OCI-LY3 (cell line): ENCODE data around the gene WWTR1.

Experiments
- H2AFZ ChIP-seq: fragments of 200-600, 300-600 bp; shearing (Covaris generic); 2 replicates; pipeline ENCODE4 v1.6.0; 2014; ENCODE audit warnings: antibody characterized with exemption, low read depth, low read length
- H3K27ac ChIP-seq: fragments of 200-600, 300-600 bp; sonication (generic); 2 replicates; pipeline ENCODE4 v1.5.1; 2014; ENCODE audit warnings: mild to moderate bottlenecking, low read length, moderate library complexity, mixed read lengths
- H3K27me3 ChIP-seq: fragments of 200-600, 300-600 bp; sonication (generic); 2 replicates; pipeline ENCODE4 v1.6.1; 2014; ENCODE audit warnings: low read depth, low read length, mixed read lengths
- H3K36me3 ChIP-seq: fragments of 200-600, 300-600 bp; sonication (generic); replicated peaks from 2 replicates; pipeline ENCODE3; 2014; ENCODE audit warnings: low read depth, low read length, mixed read lengths
- H3K4me1 ChIP-seq: fragments of 300-600, 200-600 bp; sonication (generic); 2 replicates; pipeline ENCODE4 v1.6.1; 2014; ENCODE audit warnings: low read length, mixed read lengths
- H3K4me2 ChIP-seq: fragments of 200-600, 300-600 bp; sonication (generic); 2 replicates; pipeline ENCODE4 v1.6.1; 2014; ENCODE audit warnings: low read length, mixed read lengths
- H3K4me3 ChIP-seq: fragments of 300-600, 200-600 bp; sonication (generic); 2 replicates; pipeline ENCODE4 v1.5.1; 2014; ENCODE audit warnings: antibody characterized with exemption, mild to moderate bottlenecking, low read length, moderate library complexity
- H3K79me2 ChIP-seq: fragments of 300-600, 200-600 bp; shearing (Covaris generic); 2 replicates; pipeline ENCODE4 v1.6.1; 2014; ENCODE audit warnings: mild to moderate bottlenecking, low read length, mixed read lengths
- H3K9ac ChIP-seq: fragments of 300-600, 200-600 bp; shearing (Covaris generic); 2 replicates; pipeline ENCODE4 v1.6.0; 2014; ENCODE audit warnings: mild to moderate bottlenecking, low read length, moderate library complexity
- H3K9me3 ChIP-seq: fragments of 200-600, 300-600 bp; shearing (Covaris generic); 2 replicates; pipeline ENCODE4 v1.6.1; 2014; ENCODE audit warnings: low read length, mixed read lengths; ENCODE audit not compliant: insufficient read depth
- H4K20me1 ChIP-seq: fragments of 200-600, 300-600 bp; sonication (generic); 2 replicates; pipeline ENCODE4 v1.6.1; 2016; ENCODE audit warnings: low read length, mixed read lengths; ENCODE audit not compliant: insufficient read depth
- CTCF ChIP-seq: fragments of 200-600, 300-600 bp; sonication (generic); IDR thresholded peaks from 2 replicates; pipeline ENCODE4 v1.5.1; 2014; ENCODE audit warnings: antibody characterized with exemption, low read length, low read depth
- EZH2phosphoT487 ChIP-seq: fragments of 200-600 bp; shearing (Covaris generic); IDR thresholded peaks from 2 replicates; pipeline ENCODE4 v1.6.1; 2018; ENCODE audit warnings: antibody characterized with exemption, mixed run types, low read depth

WWTR1 gene

GRCh38 chr3:149582395-149582794, 75.4 kb downstream of the WWTR1 start:
- Histone ChIP-seq H3K4me3 (no peak overlapping the region), H3K9ac (no peak overlapping the region), H3K27me3 (peaks cover 7% of the 10 kb centered on the region; the same call in 1 of the 2 replicates), H3K9me3 (no peaks in the 10 kb centered on the region), H2AFZ (no peak overlapping the region), H3K4me2 (no peak overlapping the region), H3K36me3 (no peaks in the 10 kb centered on the region), H3K4me1 (peaks cover 4% of the 10 kb centered on the region; the same call in 1 of the 2 replicates), H3K79me2 (no peaks in the 10 kb centered on the region), H4K20me1 (no peaks in the 10 kb centered on the region), H3K27ac (no peak overlapping the region)
- no peak for TF ChIP-seq EZH2phosphoT487

GRCh38 chr3:149581681-149582370, 76.0 kb downstream of the WWTR1 start:
- no peak overlapping the region for H3K4me2 ChIP-seq
- no peak overlapping the region for H3K27ac ChIP-seq
- H3K27me3 ChIP-seq, result peaks cover 5% of the 10 kb centered on the region; the same call in 1 of the 2 replicates
- no peaks in the 10 kb centered on the region for H3K79me2 ChIP-seq
- H3K4me3 ChIP-seq, result no peak overlapping the region
- no peak for TF ChIP-seq EZH2phosphoT487
- TF ChIP-seq CTCF, result no peak
- H4K20me1 ChIP-seq, result no peaks in the 10 kb centered on the region
- H2AFZ ChIP-seq, result no peak overlapping the region
- H3K9me3 ChIP-seq, result no peaks in the 10 kb centered on the region
- H3K4me1 ChIP-seq, result peaks cover 4% of the 10 kb centered on the region; the same call in 1 of the 2 replicates
- H3K36me3 ChIP-seq, result no peaks in the 10 kb centered on the region
- H3K9ac ChIP-seq, result no peak overlapping the region

GRCh38 chr3:149581248-149581647, 76.6 kb downstream of the WWTR1 start:
- no peaks in the 10 kb centered on the region for H3K27me3 ChIP-seq
- H4K20me1 ChIP-seq, result no peaks in the 10 kb centered on the region
- no peaks in the 10 kb centered on the region for H3K9me3 ChIP-seq
- H3K27ac ChIP-seq, result no peak overlapping the region
- H2AFZ ChIP-seq, result no peak overlapping the region
- H3K9ac ChIP-seq, result no peak overlapping the region
- H3K4me2 ChIP-seq, result no peak overlapping the region
- H3K4me3 ChIP-seq, result no peak overlapping the region
- no peaks in the 10 kb centered on the region for H3K36me3 ChIP-seq
- no peak for TF ChIP-seq CTCF
- TF ChIP-seq EZH2phosphoT487, result no peak
- peaks cover 4% of the 10 kb centered on the region; the same call in 1 of the 2 replicates for H3K4me1 ChIP-seq
- H3K79me2 ChIP-seq, result no peaks in the 10 kb centered on the region

- Histone ChIP-seq H3K27me3 (no peaks in the 10 kb centered on the region), H3K4me1 (no peaks in the 10 kb centered on the region), H3K79me2 (no peaks in the 10 kb centered on the region), H3K4me2 (no peak overlapping the region), H4K20me1 (no peaks in the 10 kb centered on the region), H3K36me3 (no peaks in the 10 kb centered on the region), H2AFZ (no peak overlapping the region), H3K27ac (no peak overlapping the region), H3K4me3 (no peak overlapping the region), H3K9ac (no peak overlapping the region), H3K9me3 (no peaks in the 10 kb centered on the region)
- TF ChIP-seq EZH2phosphoT487 (no peak), CTCF (no peak)
These were observed 77.8 kb downstream of the WWTR1 start for GRCh38 chr3:149579838-149580542.
